ENCODE data around the gene ZFP64. TPM values are rescaled to one million over a fixed set of nuclear protein-coding genes. Genes with fewer than 3 reads are reported as not detected.

Gene ZFP64
- total RNA-seq, 1 donor from 2014 or later: 49.8 TPM

- no peak overlapping the region for H3K4me3 ChIP-seq (ENCODE audit: low read depth, low read length)
- DNase-seq (ENCODE audit: low read depth) (no peak), FAIRE-seq (no peak)
- TF ChIP-seq, protein P1, sequence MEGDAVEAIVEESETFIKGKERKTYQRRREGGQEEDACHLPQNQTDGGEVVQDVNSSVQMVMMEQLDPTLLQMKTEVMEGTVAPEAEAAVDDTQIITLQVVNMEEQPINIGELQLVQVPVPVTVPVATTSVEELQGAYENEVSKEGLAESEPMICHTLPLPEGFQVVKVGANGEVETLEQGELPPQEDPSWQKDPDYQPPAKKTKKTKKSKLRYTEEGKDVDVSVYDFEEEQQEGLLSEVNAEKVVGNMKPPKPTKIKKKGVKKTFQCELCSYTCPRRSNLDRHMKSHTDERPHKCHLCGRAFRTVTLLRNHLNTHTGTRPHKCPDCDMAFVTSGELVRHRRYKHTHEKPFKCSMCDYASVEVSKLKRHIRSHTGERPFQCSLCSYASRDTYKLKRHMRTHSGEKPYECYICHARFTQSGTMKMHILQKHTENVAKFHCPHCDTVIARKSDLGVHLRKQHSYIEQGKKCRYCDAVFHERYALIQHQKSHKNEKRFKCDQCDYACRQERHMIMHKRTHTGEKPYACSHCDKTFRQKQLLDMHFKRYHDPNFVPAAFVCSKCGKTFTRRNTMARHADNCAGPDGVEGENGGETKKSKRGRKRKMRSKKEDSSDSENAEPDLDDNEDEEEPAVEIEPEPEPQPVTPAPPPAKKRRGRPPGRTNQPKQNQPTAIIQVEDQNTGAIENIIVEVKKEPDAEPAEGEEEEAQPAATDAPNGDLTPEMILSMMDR (IDR thresholded peaks at IDR 0.05; ENCODE audit: insufficient read depth, low read length, severe bottlenecking): no peak
- H3K27me3 ChIP-seq (ENCODE audit: control insufficient read depth, insufficient read depth, low read length): no peaks in the 10 kb centered on the region
- no peaks in the 10 kb centered on the region for H3K36me3 ChIP-seq (ENCODE audit: control insufficient read depth, insufficient read depth, low read length)
Observed at GRCh38 chr20:52118696-52119095, 72.9 kb downstream of the ZFP64 start.

GRCh38 chr20:52118016-52118623 lies 73.5 kb downstream of the ZFP64 start:
- FAIRE-seq (no peak), DNase-seq (ENCODE audit: low read depth) (no peak)
- TF ChIP-seq, protein P1 (IDR thresholded peaks at IDR 0.05; ENCODE audit: insufficient read depth, low read length, severe bottlenecking): no peak

GRCh38 chr20:52110456-52110855 lies 81.1 kb downstream of the ZFP64 start:
- Histone ChIP-seq H3K27me3 (ENCODE audit: control insufficient read depth, insufficient read depth, low read length) (no peaks in the 10 kb centered on the region), H3K4me3 (ENCODE audit: low read depth, low read length) (no peak overlapping the region), H3K36me3 (ENCODE audit: control insufficient read depth, insufficient read depth, low read length) (no peaks in the 10 kb centered on the region)
- FAIRE-seq: no peak
- TF ChIP-seq, protein P1 (IDR thresholded peaks at IDR 0.05; ENCODE audit: insufficient read depth, low read length, severe bottlenecking): no peak
- no peak for DNase-seq (ENCODE audit: low read depth)

More at GRCh38 chr20:52118016-52118623, 73.5 kb downstream of the ZFP64 start:
- Histone ChIP-seq H3K27me3 (ENCODE audit: control insufficient read depth, insufficient read depth, low read length) (no peaks in the 10 kb centered on the region), H3K4me3 (ENCODE audit: low read depth, low read length) (no peak overlapping the region), H3K36me3 (ENCODE audit: control insufficient read depth, insufficient read depth, low read length) (no peaks in the 10 kb centered on the region)

DNA sequence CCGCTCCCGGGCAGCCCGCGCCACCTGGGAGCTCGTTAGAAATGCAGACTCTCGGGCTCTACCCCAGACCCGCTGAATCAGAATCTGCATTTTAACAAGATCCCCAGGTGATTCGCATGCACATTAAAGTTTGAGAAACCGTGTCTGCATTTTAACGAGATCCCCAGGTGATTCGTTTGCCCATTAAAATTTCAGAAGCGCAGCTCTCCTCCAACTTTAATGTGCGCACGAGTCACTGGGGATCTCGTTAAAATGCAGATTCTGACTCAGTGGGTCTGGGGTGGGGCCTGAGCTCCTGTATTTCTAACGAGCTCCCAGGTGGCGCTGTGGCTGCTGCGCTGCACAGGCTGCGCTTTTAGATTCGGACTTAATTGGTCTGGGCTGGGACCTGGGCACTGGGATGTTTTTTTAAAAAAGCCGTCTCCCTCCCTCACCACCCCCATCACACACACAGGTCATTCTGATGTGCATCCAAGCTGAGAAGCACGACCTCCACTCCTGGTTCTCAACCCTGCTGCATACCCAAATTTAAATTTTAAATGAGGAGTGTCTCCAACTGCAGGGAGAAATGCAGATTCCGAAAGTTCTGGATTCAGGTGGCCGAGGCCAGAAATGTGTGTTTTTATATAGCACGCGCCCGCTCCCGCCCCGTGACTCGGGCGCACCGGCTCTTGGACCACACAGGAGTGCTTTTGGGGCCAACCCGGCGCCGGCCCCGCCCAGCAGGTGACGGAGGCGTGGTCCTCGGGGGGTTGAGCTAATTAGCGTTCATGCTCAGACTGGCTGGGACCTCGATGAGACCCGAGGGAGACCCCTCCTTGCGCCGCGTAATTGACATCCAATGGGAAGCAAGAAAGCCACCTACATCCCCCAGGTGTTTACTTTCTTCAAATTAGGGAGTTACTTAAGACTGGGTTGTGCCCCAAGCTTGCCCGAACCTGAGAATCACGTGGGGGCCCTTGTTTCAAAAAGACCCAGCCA lies 85.8 kb downstream of the ZFP64 start:
- peak overlapping the region; percentile 54 for H3K4me3 ChIP-seq (ENCODE audit: low read depth, low read length)
- TF ChIP-seq, protein P1 (IDR thresholded peaks at IDR 0.05; ENCODE audit: insufficient read depth, low read length, severe bottlenecking): peak; percentile 66
- no peaks in the 10 kb centered on the region for H3K27me3 ChIP-seq (ENCODE audit: control insufficient read depth, insufficient read depth, low read length)
- H3K36me3 ChIP-seq (ENCODE audit: control insufficient read depth, insufficient read depth, low read length): no peaks in the 10 kb centered on the region
- FAIRE-seq (no peak), DNase-seq (ENCODE audit: low read depth) (peak; percentile 83)

- TF ChIP-seq, protein P1 (IDR thresholded peaks at IDR 0.05; ENCODE audit: insufficient read depth, low read length, severe bottlenecking): no peak
- DNase-seq (ENCODE audit: low read depth) (no peak), FAIRE-seq (no peak)
- Histone ChIP-seq H3K27me3 (ENCODE audit: control insufficient read depth, insufficient read depth, low read length) (no peaks in the 10 kb centered on the region), H3K4me3 (ENCODE audit: low read depth, low read length) (peak overlapping the region; percentile 54), H3K36me3 (ENCODE audit: control insufficient read depth, insufficient read depth, low read length) (no peaks in the 10 kb centered on the region)
Observed at GRCh38 chr20:52104546-52105441, 86.8 kb downstream of the ZFP64 start.

Data from bronchial epithelial cell (primary cell).